ENCODE data around the gene TTC33. TPM values are rescaled to one million over a fixed set of nuclear protein-coding genes. Genes with fewer than 3 reads are reported as not detected.

TTC33 gene
- total and polyA plus RNA-seq, 2 donors (not counting 1 experiment from before 2014, with no cell fraction given), result 2.1 to 15.8 TPM

DNA sequence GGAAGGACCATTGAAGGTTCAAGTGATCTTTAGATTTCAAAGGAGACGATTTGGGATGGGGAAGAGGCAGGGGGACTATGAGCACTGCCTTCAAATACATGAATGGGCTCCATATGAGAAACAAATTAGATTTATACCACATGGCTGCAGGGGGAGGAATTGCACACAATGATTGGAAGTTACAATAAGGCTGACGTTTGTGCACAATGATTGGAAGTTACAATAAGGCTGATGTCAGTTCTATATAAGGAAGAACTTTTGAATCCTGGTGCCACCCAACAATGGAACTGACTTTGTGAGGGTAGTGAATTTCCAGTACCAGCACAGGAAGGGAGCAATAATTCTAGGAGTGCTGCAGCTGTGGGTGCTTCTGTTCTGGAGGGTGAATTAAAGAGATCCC, 171.7 kb downstream of the TTC33 start:
- Histone ChIP-seq H3K27ac (ENCODE audit: low read length in 2 of 2) (no peak overlapping the region), H2AFZ (ENCODE audit: insufficient read depth, low read depth, low read length, poor library complexity, severe bottlenecking) (no peak overlapping the region), H3K9me3 (ENCODE audit: control extremely low read depth in 1 of 3, control insufficient read depth in 2 of 3, insufficient read depth in 1 of 3, low read length in 2 of 3) (no peaks in the 10 kb centered on the region), H3K36me3 (replicated peaks in 1 of 2; ENCODE audit: control extremely low read depth in 1 of 2, control insufficient read depth in 1 of 2, extremely low read depth in 1 of 2, insufficient read depth in 2 of 2, low read length in 1 of 2) (no peaks in the 10 kb centered on the region), H3K4me2 (replicated peaks; ENCODE audit: low read depth, low read length, poor library complexity, severe bottlenecking) (no peak overlapping the region), H3K9ac (ENCODE audit: low read length) (no peak overlapping the region), H3K4me3 (ENCODE audit: control extremely low read depth in 1 of 5, extremely low read depth in 1 of 5, insufficient read depth in 1 of 5, low read depth in 2 of 5, low read length in 4 of 5) (no peak overlapping the region), H3K4me1 (ENCODE audit: control insufficient read depth in 2 of 2, insufficient read depth in 2 of 2, low read length in 2 of 2) (peaks cover 4 to 8% of the 10 kb centered on the region in 2 donors), H3K79me2 (ENCODE audit: control insufficient read depth, insufficient read depth, low read length) (no peaks in the 10 kb centered on the region), H4K20me1 (ENCODE audit: control insufficient read depth, insufficient read depth, low read length, poor library complexity, severe bottlenecking) (no peaks in the 10 kb centered on the region), H3K27me3 (replicated peaks in 1 of 4; ENCODE audit: control extremely low read depth in 1 of 4, control insufficient read depth in 3 of 4, insufficient read depth in 4 of 4, low read length in 3 of 4) (no peaks in the 10 kb centered on the region)
- Mint-ChIP-seq H3K27me3 (no peaks in the 10 kb centered on the region), H3K4me1 (peaks cover 14% of the 10 kb centered on the region), H3K4me3 (no peak overlapping the region), H3K27ac (no peak overlapping the region), H3K9me3 (ENCODE audit: insufficient read depth) (no peaks in the 10 kb centered on the region)
- no peak for ATAC-seq (ENCODE audit: low read depth)
- intact Hi-C loops (cut with micrococcal nuclease), result loop anchor here (5.0 kb wide), 1 partner anchor 33 kb away; no protein-coding TSS in a partner anchor
- ChIA-PET CTCF (no interaction called here), POLR2A (interaction anchor here (1.5 kb wide), 1 partner anchor 13 kb away, joined by 3 read pairs; no protein-coding TSS in a partner anchor)
- WGBS (ENCODE audit: insufficient coverage), result 100% methylated on average over 1 of the region's 2 CpGs
- TF ChIP-seq EZH2 (IDR thresholded peaks at IDR 0.05; ENCODE audit: borderline replicate concordance, insufficient read depth, low read depth, low read length, poor library complexity, severe bottlenecking), result no peak
- TF ChIP-seq, protein P1, sequence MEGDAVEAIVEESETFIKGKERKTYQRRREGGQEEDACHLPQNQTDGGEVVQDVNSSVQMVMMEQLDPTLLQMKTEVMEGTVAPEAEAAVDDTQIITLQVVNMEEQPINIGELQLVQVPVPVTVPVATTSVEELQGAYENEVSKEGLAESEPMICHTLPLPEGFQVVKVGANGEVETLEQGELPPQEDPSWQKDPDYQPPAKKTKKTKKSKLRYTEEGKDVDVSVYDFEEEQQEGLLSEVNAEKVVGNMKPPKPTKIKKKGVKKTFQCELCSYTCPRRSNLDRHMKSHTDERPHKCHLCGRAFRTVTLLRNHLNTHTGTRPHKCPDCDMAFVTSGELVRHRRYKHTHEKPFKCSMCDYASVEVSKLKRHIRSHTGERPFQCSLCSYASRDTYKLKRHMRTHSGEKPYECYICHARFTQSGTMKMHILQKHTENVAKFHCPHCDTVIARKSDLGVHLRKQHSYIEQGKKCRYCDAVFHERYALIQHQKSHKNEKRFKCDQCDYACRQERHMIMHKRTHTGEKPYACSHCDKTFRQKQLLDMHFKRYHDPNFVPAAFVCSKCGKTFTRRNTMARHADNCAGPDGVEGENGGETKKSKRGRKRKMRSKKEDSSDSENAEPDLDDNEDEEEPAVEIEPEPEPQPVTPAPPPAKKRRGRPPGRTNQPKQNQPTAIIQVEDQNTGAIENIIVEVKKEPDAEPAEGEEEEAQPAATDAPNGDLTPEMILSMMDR (IDR thresholded peaks at IDR 0.05), result no peak
- no peak for DNase-seq

GRCh38 chr5:40578501-40579451, 177.0 kb downstream of the TTC33 start:
- Histone ChIP-seq H3K4me3 (ENCODE audit: control extremely low read depth in 1 of 5, extremely low read depth in 1 of 5, insufficient read depth in 1 of 5, low read depth in 2 of 5, low read length in 4 of 5) (peak overlapping the region in 1 of 5 experiments; percentile 15), H4K20me1 (ENCODE audit: control insufficient read depth, insufficient read depth, low read length, poor library complexity, severe bottlenecking) (no peaks in the 10 kb centered on the region), H3K79me2 (ENCODE audit: control insufficient read depth, insufficient read depth, low read length) (no peaks in the 10 kb centered on the region), H3K9me3 (ENCODE audit: control extremely low read depth in 1 of 3, control insufficient read depth in 2 of 3, insufficient read depth in 1 of 3, low read length in 2 of 3) (no peaks in the 10 kb centered on the region), H2AFZ (ENCODE audit: insufficient read depth, low read depth, low read length, poor library complexity, severe bottlenecking) (peak overlapping the region; percentile 62), H3K4me1 (ENCODE audit: control insufficient read depth in 2 of 2, insufficient read depth in 2 of 2, low read length in 2 of 2) (peaks cover 11 to 13% of the 10 kb centered on the region in 2 donors), H3K27ac (ENCODE audit: low read length in 2 of 2) (peak overlapping the region in 1 of 2 donors; percentile 36), H3K9ac (ENCODE audit: low read length) (peak overlapping the region; percentile 11), H3K27me3 (replicated peaks in 1 of 4; ENCODE audit: control extremely low read depth in 1 of 4, control insufficient read depth in 3 of 4, insufficient read depth in 4 of 4, low read length in 3 of 4) (no peaks in the 10 kb centered on the region), H3K4me2 (replicated peaks; ENCODE audit: low read depth, low read length, poor library complexity, severe bottlenecking) (peak overlapping the region; percentile 52), H3K36me3 (replicated peaks in 1 of 2; ENCODE audit: control extremely low read depth in 1 of 2, control insufficient read depth in 1 of 2, extremely low read depth in 1 of 2, insufficient read depth in 2 of 2, low read length in 1 of 2) (no peaks in the 10 kb centered on the region)
- ChIA-PET POLR2A (no interaction called here), CTCF (no interaction called here)
- intact Hi-C loops (cut with micrococcal nuclease), result loop anchor here (10.0 kb wide), 1 partner anchor 194 kb away; no protein-coding TSS in a partner anchor
- H3K9me3 Mint-ChIP-seq (ENCODE audit: insufficient read depth), result no peaks in the 10 kb centered on the region
- DNase-seq, result peak; percentile 40
- H3K4me1 Mint-ChIP-seq, result peaks cover 18% of the 10 kb centered on the region
- WGBS (ENCODE audit: insufficient coverage), result 46% methylated on average over 3 of the region's 9 CpGs
- peak overlapping the region; percentile 74 for H3K27ac Mint-ChIP-seq
- TF ChIP-seq EZH2 (IDR thresholded peaks at IDR 0.05; ENCODE audit: borderline replicate concordance, insufficient read depth, low read depth, low read length, poor library complexity, severe bottlenecking), result no peak
- peak; percentile 33 for ATAC-seq (ENCODE audit: low read depth)
- peak overlapping the region; percentile 75 for H3K4me3 Mint-ChIP-seq
- H3K27me3 Mint-ChIP-seq, result no peaks in the 10 kb centered on the region
